Measurements from ENCODE around the gene CEP295NL. TPM values are rescaled to one million over a fixed set of nuclear protein-coding genes. Genes with fewer than 3 reads are reported as not detected.

The CEP295NL gene
- polyA plus RNA-seq (2012; ENCODE audit: insufficient read depth, insufficient read length, low read depth), result 0.62 TPM

GRCh38 chr17:78903101-78903779, at the start of gene CEP295NL:
Gene CEP295NL, minus strand, starts transcription at chr17:78903201. Its CDS starts 1,373 bp downstream, at chr17:78901828.
- no peaks in the 10 kb centered on the region for H3K9me3 ChIP-seq
- no peak within 1 kb of the TSS for H3K4me3 ChIP-seq (ENCODE audit: low read depth, low read length)
- no peaks in the 10 kb centered on the region for H3K36me3 ChIP-seq
- no peaks in the 10 kb centered on the region for H3K27me3 ChIP-seq
- peaks cover 22% of the 10 kb centered on the region for H3K4me1 ChIP-seq
- DNase-seq, result peak; percentile 34
- TF ChIP-seq CTCF (IDR thresholded peaks at IDR 0.05; ENCODE audit: low read depth, low read length), result no peak

- Histone ChIP-seq H3K9me3 (peaks cover 5% of the 10 kb centered on the region; the same call in 1 of the 2 replicates), H3K4me3 (ENCODE audit: low read depth, low read length) (no peak overlapping the region), H3K4me1 (peaks cover 6% of the 10 kb centered on the region; the same call in 1 of the 2 replicates), H3K36me3 (no peaks in the 10 kb centered on the region), H3K27me3 (no peaks in the 10 kb centered on the region)
- DNase-seq, result no peak
- TF ChIP-seq CTCF (IDR thresholded peaks at IDR 0.05; ENCODE audit: low read depth, low read length), result no peak
Observed at GRCh38 chr17:78952706-78953105, 49.7 kb upstream of the CEP295NL start.

GRCh38 chr17:78951967-78952551, 49.1 kb upstream of the CEP295NL start:
- Histone ChIP-seq H3K9me3 (peaks cover 5% of the 10 kb centered on the region; the same call in 1 of the 2 replicates), H3K4me1 (peaks cover 6% of the 10 kb centered on the region; the same call in 1 of the 2 replicates), H3K27me3 (no peaks in the 10 kb centered on the region), H3K4me3 (ENCODE audit: low read depth, low read length) (no peak overlapping the region), H3K36me3 (no peaks in the 10 kb centered on the region)
- no peak for DNase-seq
- no peak for TF ChIP-seq CTCF (IDR thresholded peaks at IDR 0.05; ENCODE audit: low read depth, low read length)

GRCh38 chr17:78950870-78951269, 47.9 kb upstream of the CEP295NL start:
- Histone ChIP-seq H3K4me1 (peaks cover 6% of the 10 kb centered on the region; the same call in 1 of the 2 replicates), H3K36me3 (no peaks in the 10 kb centered on the region), H3K27me3 (no peaks in the 10 kb centered on the region), H3K9me3 (peaks cover 5% of the 10 kb centered on the region; the same call in 1 of the 2 replicates), H3K4me3 (ENCODE audit: low read depth, low read length) (no peak overlapping the region)
- DNase-seq, result no peak
- TF ChIP-seq CTCF (IDR thresholded peaks at IDR 0.05; ENCODE audit: low read depth, low read length), result no peak

GRCh38 chr17:78947235-78948149, 44.5 kb upstream of the CEP295NL start:
- Histone ChIP-seq H3K4me1 (no peaks in the 10 kb centered on the region), H3K9me3 (peaks cover 5% of the 10 kb centered on the region; the same call in 1 of the 2 replicates), H3K4me3 (ENCODE audit: low read depth, low read length) (no peak overlapping the region), H3K36me3 (no peaks in the 10 kb centered on the region), H3K27me3 (no peaks in the 10 kb centered on the region)
- TF ChIP-seq CTCF (IDR thresholded peaks at IDR 0.05; ENCODE audit: low read depth, low read length), result no peak
- DNase-seq, result no peak

Measured in BE2C (cell line).